HG03521 (cell line): ENCODE measurements around the gene STXBP4.
A peak's percentile ranks its signal among the peaks of the same experiment; 100 is the strongest.

Source experiments
- ATAC-seq: cut with Tn5 transposase; IDR thresholded peaks from one replicate; pipeline ENCODE4 v1.9.1; 2021; ENCODE audit warnings: mild to moderate bottlenecking, moderate library complexity; ENCODE audit not compliant: unreplicated experiment

Gene STXBP4, protein sequence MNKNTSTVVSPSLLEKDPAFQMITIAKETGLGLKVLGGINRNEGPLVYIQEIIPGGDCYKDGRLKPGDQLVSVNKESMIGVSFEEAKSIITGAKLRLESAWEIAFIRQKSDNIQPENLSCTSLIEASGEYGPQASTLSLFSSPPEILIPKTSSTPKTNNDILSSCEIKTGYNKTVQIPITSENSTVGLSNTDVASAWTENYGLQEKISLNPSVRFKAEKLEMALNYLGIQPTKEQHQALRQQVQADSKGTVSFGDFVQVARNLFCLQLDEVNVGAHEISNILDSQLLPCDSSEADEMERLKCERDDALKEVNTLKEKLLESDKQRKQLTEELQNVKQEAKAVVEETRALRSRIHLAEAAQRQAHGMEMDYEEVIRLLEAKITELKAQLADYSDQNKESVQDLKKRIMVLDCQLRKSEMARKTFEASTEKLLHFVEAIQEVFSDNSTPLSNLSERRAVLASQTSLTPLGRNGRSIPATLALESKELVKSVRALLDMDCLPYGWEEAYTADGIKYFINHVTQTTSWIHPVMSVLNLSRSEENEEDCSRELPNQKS

DNA sequence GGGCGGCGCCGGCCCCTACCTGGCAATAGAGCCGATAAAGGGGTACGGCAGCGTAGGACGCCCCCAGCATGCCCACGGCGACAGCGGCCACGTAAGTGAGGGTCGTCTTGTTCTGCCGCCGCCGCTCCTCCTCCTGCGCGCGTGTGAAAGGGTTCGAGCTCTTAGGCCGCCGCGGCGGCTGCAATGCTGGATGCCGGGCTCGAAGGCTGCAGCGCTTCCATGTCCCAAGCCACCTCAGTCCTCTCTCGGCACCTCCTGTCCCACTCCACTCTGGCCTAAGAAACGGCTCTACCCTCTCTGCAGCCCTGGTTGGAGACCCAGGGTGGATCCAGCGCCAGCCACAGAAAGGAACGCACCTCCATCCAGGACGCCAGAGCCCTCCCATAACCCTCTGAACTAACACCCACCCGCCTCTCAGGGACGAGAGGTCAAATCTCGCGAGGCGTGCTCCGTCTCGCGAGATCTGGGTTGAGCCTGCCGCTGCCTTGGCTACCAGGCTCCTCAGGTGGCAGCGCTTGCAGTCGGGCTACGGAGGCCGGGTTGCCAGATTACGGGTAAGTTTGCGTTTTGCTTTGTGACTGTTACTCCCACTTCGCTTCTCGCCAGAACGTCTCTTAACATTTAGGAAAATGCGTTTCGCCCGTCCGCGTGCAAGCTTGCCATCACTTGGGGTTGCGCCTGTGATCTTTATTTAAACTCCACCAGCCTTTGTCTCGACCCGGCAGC, at the start of gene STXBP4, which contains the start of gene COX11:
Gene STXBP4, plus strand, starts transcription at position 504 of the 726 bp plus-strand sequence. CDS start 17,455 bp downstream, outside the sequence.
Gene COX11, minus strand, starts transcription at position 393 of the 726 bp plus-strand sequence. Its CDS starts 8 bp downstream, at position 385.
- ATAC-seq, result peak; percentile 90

DNA sequence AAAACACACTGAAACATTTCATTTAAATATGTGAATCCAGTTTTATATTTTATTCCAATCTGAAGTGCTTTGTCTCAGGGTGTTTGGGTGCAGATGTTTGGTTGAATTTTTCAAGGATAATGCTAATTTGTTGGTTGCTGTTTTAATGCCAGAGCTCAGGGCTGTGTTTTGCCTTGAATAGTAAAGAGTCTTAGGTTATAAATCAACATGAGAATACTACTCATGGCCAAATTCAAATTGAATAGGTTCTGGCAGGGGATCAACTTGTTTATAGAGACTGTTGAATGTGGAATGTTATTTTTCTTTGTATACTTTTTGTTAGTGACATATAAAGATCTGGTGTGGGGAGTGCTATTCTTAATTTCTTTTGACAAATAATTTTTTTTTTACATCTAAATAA, 49.1 kb upstream of the STXBP4 start:
- ATAC-seq, result no peak

DNA sequence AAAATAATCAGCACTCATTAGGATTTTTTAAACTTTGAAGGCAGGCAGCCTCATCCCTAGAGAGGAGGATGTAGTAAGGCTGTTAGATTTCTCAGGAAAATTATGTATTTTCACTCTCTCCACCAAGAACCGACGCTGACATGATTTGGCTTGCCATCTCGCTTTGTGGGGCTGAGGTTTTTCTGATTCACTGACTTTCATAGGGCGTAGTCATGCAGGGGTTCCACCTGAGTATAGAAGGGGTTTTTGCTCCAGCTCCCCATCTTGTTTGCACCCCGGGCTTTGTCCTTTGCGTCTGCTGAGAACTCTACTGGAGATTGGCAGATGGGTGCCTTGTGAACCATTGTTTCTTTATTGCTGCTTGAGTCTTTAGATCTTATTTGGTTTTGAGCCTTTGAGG, 47.7 kb upstream of the STXBP4 start:
- ATAC-seq, result no peak

- ATAC-seq, result no peak
Observed at GRCh38 chr17:54924405-54924804, 44.2 kb upstream of the STXBP4 start.

- no peak for ATAC-seq
Observed at GRCh38 chr17:54927525-54927924, 41.0 kb upstream of the STXBP4 start.

DNA sequence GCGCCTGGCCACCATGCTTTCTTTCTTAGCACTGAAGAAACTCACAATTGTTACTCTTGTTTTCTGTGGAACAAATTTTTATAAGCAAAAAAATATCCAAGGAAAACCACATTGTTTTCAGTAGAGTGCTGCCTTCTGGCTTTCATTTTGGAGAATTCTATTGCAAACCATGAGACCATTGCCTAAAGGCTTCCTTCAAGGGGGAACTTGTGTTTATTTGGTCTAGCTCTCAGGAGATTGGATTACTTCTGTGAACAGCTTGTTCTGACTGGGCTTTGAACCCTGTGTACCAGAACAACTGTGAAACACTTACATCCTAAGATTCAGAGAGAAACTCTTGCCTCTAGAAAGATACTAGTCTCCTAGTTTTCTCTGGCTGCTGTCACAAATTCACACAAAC, 35.9 kb upstream of the STXBP4 start:
- ATAC-seq, result no peak

DNA sequence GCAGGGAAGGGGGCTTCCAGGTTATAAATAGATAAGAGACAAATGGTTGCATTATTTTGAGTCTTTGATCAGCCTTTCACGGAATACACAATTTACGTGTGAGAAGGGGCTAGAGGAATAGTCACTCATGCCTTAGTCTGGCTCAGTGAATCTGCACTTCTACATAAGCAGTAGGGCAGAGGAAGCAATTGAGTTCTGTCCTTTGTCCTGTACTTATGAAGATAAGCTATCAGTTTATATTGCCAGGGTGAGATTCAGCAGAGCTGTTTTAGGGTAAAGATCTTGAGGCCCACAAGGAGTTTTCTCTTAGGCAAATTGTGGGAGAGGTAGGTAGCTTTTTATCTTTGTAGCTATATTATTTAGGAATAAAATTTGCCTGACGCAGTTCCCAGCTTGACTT, 34.6 kb upstream of the STXBP4 start:
- no peak for ATAC-seq

DNA sequence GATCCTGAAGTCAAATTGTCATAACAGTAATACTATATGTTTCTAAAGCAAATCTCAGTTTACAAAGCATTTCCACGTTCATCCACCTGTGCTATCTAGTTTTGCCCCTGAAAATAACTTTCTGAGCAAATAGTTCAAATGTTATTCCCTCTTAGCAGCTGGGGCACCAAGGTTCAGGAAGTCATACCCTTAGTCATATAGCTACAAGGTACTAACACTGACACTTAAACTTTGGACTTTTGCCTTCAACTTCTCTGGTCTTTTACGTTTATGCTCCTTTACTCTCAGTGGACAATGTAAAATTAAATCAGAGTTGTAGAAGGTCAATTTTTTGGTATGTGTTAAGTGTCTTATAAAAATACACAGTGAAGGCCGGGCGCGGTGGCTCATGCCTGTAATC, 33.1 kb upstream of the STXBP4 start:
- no peak for ATAC-seq

DNA sequence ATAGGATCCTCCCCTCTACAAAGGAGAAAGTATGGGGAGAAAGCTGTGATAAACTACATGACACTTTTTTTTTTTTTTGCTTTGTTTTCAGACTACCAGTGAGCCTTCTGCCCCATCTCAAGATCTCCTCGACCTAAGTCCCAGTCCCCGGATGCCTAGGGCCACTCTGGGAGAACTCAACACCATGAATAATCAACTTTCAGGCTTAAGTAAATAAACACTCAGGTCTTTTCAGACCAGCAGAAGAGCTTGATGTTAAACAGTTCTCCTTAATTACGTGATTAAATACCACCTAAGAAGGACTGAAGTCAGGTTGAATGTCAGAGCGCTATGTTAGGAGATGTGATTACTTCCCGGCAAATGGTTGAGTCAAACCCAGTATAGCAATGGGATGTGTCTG, 31.5 kb upstream of the STXBP4 start:
- no peak for ATAC-seq

DNA sequence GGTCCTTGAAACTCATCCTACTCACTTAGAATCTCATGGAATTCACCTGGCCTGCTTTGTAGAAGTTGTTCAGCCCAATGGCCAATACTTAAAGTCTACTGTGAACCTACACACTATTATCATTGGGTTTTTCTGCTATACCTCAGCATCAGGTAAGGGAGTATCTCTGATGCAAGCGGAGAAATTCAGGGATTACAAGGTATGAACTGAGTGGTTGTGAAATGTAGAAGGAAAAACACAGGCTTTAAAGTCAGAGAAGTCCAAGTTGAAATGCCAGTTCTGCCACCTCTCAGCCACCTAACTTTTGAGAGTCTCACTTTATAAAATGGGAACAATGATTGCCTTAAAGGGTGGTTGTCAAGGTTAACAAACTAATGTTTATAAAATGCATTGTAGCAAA, 31.1 kb upstream of the STXBP4 start:
- no peak for ATAC-seq

- ATAC-seq, result no peak
Observed at GRCh38 chr17:54941285-54941684, 27.3 kb upstream of the STXBP4 start.

DNA sequence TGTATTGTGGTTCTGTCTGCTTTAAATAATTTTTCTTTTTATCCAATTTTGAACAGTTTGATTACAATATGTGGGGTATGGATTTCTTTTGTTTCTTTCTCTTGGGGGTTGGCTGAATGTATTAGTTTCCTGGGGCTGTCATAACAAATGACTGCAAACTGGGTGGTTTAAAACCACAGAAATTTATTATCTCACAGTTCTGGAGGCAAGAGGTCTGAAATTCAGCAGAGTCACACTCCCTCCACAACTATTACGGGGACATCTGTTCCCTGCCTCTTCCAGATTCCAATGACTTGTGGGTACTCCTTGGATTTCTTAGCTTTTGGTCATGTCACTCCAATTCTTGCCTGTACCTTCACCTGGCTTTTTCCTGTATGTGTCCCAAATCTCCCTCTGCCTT, 23.8 kb upstream of the STXBP4 start:
- no peak for ATAC-seq

DNA sequence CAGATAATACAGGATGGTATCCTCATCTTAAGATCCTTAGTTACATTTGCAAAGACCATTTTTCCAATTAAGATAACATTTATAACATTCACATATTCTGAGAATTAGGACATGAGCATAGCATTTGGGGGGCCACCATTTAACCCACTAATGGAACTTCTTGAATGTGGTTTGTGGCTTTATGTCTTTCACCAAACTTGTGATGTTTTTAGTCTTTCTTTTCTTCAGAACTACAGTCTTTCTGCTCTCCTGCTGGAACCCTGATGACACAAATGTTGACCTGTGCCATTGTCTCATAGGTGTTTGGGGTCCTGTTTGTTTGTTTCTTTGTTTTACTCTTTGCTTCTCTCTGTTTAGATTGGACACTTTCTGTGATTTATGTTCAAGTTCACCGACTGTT, 23.3 kb upstream of the STXBP4 start:
- no peak for ATAC-seq

DNA sequence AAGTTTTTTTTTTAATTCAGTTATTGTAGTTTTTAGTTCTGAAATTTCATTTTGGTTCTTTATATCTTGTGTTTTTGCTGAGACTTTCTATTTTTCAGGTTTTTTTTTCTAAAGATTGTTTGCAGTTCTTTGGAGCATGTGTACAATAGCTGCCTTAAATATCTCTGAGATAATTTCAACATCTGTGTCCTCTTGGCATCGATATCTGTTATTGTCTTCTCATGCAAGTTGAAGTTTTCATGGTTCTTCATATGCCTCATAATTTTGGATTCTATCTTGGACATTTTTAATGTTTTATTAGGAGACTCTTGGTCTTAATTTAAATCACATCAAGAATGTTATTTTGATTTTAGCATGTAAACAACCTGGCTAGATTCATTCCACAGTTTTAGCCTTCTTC, 22.9 kb upstream of the STXBP4 start:
- ATAC-seq, result no peak

DNA sequence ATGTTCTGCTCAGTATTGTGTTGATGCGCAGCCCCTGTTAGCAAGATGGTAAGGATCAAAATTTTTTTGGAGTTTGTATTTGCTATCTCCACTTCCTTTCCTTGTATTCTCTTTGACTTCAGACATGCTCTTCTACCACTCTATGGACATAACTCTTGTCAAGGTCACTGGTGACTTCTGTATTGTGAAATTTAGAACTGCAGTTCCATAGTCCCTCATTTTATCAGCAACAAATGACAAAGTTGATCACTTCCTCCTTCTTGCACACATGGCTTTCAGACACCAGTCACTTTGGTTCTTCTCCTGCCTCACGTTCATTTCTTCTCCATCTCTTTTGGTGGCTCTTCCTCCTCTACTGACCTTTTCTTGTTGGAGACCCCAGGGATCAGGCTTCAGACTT, 21.2 kb upstream of the STXBP4 start:
- no peak for ATAC-seq

DNA sequence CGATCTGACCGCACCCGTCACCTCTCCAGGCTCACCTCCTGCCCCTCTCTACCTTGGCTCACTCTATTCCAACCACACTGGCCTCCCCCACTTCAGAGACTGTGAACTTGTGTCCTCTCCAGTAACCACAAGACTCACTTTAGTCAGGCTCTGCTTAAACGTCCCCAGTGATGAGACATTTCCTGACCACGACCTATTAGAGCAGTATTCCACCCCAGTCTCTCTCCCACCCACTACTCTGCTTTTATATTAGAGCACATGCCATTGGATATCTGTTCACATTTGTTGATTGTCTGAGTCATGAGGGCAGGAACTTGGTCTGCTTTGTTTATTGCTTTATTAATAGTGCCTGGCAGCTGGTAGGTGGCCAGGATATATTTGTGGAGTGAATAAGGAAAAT, 20.2 kb upstream of the STXBP4 start:
- ATAC-seq, result no peak

DNA sequence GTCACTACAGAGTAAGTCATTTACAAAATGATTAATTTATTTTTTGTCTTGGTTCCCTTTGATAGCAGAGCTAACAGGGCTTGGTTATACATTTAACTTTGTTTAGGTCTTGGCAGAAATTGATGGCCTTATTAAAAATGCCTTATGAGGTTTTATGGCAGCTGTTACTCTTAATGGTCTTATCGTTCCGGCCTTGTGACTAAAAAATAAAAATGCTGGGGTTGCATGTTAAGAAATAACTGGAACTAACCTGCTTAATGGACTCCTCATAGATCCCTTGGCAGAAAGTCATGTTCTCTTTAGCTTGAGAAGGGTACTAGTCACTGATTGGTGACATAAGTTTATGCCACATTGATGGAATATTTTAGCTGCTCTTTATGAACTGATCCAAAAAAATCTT, 18.4 kb upstream of the STXBP4 start:
- ATAC-seq, result no peak

DNA sequence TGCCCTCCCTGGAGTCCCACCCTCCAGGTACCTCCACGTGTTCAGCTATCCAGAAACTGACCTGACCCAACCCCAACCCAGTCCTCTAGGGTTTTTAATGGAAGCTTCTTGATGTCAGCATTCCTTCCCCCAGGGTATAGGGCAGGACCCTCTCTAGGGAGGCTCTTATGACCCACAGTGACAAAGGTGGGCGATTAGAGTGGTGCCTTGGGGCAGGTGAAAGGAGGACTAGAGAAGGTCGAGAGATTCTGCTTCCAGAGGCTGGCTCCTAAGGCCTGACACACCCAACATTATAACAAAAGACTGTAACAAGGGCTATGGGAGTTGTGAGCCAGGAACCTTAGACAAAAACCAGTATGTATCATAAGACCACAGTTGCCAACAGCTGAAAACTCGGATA, 17.3 kb upstream of the STXBP4 start:
- ATAC-seq, result no peak

- no peak for ATAC-seq
Observed at GRCh38 chr17:54956791-54957190, 11.8 kb upstream of the STXBP4 start.

- ATAC-seq, result peak; percentile 23
Observed at GRCh38 chr17:54967621-54968261, 824 bp upstream of the STXBP4 start.

- ATAC-seq, result peak; percentile 13
Observed at GRCh38 chr17:54968988-54969332, 395 bp downstream of the STXBP4 start.
